ENCODE results near the gene SLC23A2.

Gene SLC23A2

GRCh38 chr20:4904127-4904860 lies 97.0 kb downstream of the SLC23A2 start:
- H3K36me3 ChIP-seq (ENCODE audit: low read depth) = peaks cover 6% of the 10 kb centered on the region
- H3K27me3 ChIP-seq (ENCODE audit: insufficient read depth, poor library complexity, severe bottlenecking) = no peaks in the 10 kb centered on the region

GRCh38 chr20:4902788-4903187 lies 98.5 kb downstream of the SLC23A2 start:
- no peaks in the 10 kb centered on the region for H3K9me3 ChIP-seq (ENCODE audit: severe bottlenecking)
- H3K4me3 ChIP-seq (ENCODE audit: severe bottlenecking) = no peak overlapping the region
- H3K36me3 ChIP-seq (ENCODE audit: low read depth) = peaks cover 6% of the 10 kb centered on the region
- DNase-seq (ENCODE audit: low spot score) = no peak
- TF ChIP-seq CTCF (IDR thresholded peaks at IDR 0.05; ENCODE audit: poor library complexity, severe bottlenecking) = no peak
- no peak for ATAC-seq (ENCODE audit: low read depth)
- H3K27ac ChIP-seq (ENCODE audit: poor library complexity, severe bottlenecking) = no peak overlapping the region
- peaks cover 16% of the 10 kb centered on the region for H3K4me1 ChIP-seq (ENCODE audit: insufficient read depth, poor library complexity, severe bottlenecking)
- no peaks in the 10 kb centered on the region for H3K27me3 ChIP-seq (ENCODE audit: insufficient read depth, poor library complexity, severe bottlenecking)

More at GRCh38 chr20:4904127-4904860, 97.0 kb downstream of the SLC23A2 start:
- H3K4me3 ChIP-seq (ENCODE audit: severe bottlenecking) = no peak overlapping the region
- no peak overlapping the region for H3K27ac ChIP-seq (ENCODE audit: poor library complexity, severe bottlenecking)
- H3K4me1 ChIP-seq (ENCODE audit: insufficient read depth, poor library complexity, severe bottlenecking) = peaks cover under 1% of the 10 kb centered on the region
- H3K9me3 ChIP-seq (ENCODE audit: severe bottlenecking) = no peaks in the 10 kb centered on the region
- no peak for TF ChIP-seq CTCF (IDR thresholded peaks at IDR 0.05; ENCODE audit: poor library complexity, severe bottlenecking)
- ATAC-seq (ENCODE audit: low read depth) (no peak), DNase-seq (ENCODE audit: low spot score) (no peak)

DNA sequence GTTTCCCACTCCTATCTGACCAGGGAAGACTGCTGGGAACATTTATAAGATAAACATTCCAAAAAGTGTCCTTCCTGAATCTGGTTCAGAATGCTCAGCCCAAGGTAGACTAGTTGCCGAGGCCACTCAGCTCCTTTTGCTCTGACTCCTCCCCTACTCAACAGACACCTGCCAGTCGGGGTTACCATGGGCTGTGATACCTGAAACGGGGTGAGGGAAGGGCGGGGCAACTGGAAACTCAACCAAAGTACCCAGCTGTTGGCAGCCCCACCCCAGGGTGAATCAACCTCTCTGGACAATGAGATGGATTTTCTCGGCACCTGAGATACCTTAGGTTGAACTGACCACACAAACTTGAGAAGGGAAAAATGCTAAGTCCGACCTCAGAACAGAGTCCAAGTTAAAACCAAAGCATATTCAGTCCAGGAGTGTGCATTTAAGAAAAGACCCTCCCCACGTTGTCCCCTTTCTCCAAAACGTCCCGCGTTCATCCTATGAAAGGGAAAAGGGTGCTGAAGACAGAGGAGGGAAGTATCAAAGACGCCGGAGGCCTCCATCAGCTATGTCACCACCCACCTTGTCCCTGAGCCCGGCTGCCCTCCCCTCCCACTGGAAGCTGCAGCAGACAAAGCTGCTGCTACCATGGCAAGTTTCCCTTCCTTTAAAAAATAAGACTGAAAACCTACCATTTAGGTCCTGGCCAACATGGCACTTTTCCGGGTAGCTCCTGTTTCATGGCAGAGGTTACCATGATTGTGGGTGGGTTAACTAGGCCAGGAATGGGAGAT lies 100.1 kb downstream of the SLC23A2 start:
- Histone ChIP-seq H3K9me3 (ENCODE audit: severe bottlenecking) (no peaks in the 10 kb centered on the region), H3K36me3 (ENCODE audit: low read depth) (peaks cover 3% of the 10 kb centered on the region; the same call in 1 of the 2 replicates), H3K27ac (ENCODE audit: poor library complexity, severe bottlenecking) (no peak overlapping the region), H3K4me1 (ENCODE audit: insufficient read depth, poor library complexity, severe bottlenecking) (peaks cover 22% of the 10 kb centered on the region), H3K27me3 (ENCODE audit: insufficient read depth, poor library complexity, severe bottlenecking) (no peaks in the 10 kb centered on the region), H3K4me3 (ENCODE audit: severe bottlenecking) (no peak overlapping the region)
- ATAC-seq (ENCODE audit: low read depth) = no peak
- TF ChIP-seq CTCF (IDR thresholded peaks at IDR 0.05; ENCODE audit: poor library complexity, severe bottlenecking) = no peak
- DNase-seq (ENCODE audit: low spot score) = no peak

- peak; percentile 98 for ATAC-seq (ENCODE audit: low read depth)
These were observed 102.7 kb downstream of the SLC23A2 start for GRCh38 chr20:4898282-4899244.

More at GRCh38 chr20:4898282-4899244, 102.7 kb downstream of the SLC23A2 start:
- TF ChIP-seq CTCF (IDR thresholded peaks at IDR 0.05; ENCODE audit: poor library complexity, severe bottlenecking) = no peak
- DNase-seq (ENCODE audit: low spot score) = peak; percentile 96
- peaks cover 22% of the 10 kb centered on the region for H3K4me1 ChIP-seq (ENCODE audit: insufficient read depth, poor library complexity, severe bottlenecking)
- no peaks in the 10 kb centered on the region for H3K9me3 ChIP-seq (ENCODE audit: severe bottlenecking)
- no peaks in the 10 kb centered on the region for H3K27me3 ChIP-seq (ENCODE audit: insufficient read depth, poor library complexity, severe bottlenecking)
- peak overlapping the region; percentile 55 for H3K27ac ChIP-seq (ENCODE audit: poor library complexity, severe bottlenecking)
- H3K4me3 ChIP-seq (ENCODE audit: severe bottlenecking) = no peak overlapping the region
- peaks cover 3% of the 10 kb centered on the region; the same call in 1 of the 2 replicates for H3K36me3 ChIP-seq (ENCODE audit: low read depth)
